ENCODE measurements around the gene CDYL2.

DNA sequence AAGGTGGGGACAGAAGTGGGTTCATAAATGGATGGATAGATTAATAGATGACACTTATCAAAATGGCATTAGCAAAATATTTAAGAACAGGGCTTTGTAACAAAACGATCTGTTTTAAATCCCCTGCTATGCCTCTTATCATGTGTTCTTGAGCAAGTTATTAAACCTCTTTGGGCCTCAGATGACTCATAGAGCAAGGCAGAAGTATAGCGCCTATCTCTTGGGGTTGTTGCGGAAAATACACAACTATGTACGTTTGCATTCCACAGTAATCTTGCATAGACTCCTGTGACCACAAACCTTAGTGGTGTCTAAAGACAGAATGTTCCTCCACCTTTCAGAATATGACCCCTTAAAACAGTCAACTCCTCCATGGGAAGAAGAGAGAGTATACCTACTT, 116.8 kb downstream of the CDYL2 start:
- TF ChIP-seq, protein P1, sequence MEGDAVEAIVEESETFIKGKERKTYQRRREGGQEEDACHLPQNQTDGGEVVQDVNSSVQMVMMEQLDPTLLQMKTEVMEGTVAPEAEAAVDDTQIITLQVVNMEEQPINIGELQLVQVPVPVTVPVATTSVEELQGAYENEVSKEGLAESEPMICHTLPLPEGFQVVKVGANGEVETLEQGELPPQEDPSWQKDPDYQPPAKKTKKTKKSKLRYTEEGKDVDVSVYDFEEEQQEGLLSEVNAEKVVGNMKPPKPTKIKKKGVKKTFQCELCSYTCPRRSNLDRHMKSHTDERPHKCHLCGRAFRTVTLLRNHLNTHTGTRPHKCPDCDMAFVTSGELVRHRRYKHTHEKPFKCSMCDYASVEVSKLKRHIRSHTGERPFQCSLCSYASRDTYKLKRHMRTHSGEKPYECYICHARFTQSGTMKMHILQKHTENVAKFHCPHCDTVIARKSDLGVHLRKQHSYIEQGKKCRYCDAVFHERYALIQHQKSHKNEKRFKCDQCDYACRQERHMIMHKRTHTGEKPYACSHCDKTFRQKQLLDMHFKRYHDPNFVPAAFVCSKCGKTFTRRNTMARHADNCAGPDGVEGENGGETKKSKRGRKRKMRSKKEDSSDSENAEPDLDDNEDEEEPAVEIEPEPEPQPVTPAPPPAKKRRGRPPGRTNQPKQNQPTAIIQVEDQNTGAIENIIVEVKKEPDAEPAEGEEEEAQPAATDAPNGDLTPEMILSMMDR (IDR thresholded peaks at IDR 0.05 in 4 of 5, conservative IDR thresholded peaks at IDR 0.05 in 1 of 5): no peak
- TF ChIP-seq POLR2A (IDR thresholded peaks at IDR 0.05): no peak
